ENCODE results near the gene RANBP10.

The RANBP10 gene

GRCh38 chr16:67675999-67676398, 130.4 kb downstream of the RANBP10 start:
- no peak for DNase-seq (ENCODE audit: low read depth)

GRCh38 chr16:67675579-67675935, 130.8 kb downstream of the RANBP10 start:
- DNase-seq (ENCODE audit: low read depth), result no peak

- no peak for DNase-seq (ENCODE audit: low read depth)
Measured at GRCh38 chr16:67674851-67675578, 131.3 kb downstream of the RANBP10 start.

- DNase-seq (ENCODE audit: low read depth), result no peak
Measured at GRCh38 chr16:67673712-67674580, 132.4 kb downstream of the RANBP10 start.

Data from ELR (cell line).